Activated gamma-delta T cell (primary cell): ENCODE data around the gene PIP5KL1.
A peak's percentile ranks its signal among the peaks of the same experiment; 100 is the strongest.

Experiments used
- DNase-seq: peaks from one replicate; lab custom pipeline; 2025; lab: John Stamatoyannopoulos, UW

PIP5KL1 gene

DNA sequence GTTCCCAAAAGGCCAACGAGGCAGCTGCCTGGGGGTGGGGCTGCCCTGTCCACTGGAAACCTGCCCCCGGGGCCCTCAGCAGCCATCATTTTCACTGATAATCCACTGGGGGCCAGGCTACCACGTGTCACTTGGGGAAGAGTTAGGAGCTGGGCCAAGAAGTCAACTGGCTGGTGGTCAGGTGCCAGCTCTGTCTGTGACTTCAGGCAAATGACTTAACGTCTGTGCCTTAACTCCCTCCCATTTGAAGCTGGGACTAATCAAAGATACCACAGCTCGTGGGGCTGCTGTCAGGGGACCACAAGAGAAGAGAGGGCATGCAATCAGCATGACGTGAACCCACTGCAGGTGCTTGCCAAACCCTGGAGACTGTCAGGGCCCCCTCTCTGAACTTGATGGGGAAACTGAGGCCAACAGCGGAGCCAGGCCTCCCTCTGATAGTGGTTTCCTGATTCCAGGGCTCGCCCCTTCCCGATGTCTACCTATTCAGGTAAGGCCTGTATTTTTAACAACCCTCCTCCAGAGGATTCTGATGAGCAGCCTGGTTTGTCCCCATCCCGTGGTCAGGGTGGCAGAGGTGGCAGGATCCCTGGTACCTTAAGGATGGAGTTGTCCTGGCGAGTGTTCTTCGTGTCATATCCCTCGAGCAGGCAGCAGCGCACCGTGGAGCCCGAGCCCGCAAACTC, 19.4 kb upstream of the PIP5KL1 start:
- no peak for DNase-seq

- DNase-seq, result no peak
Observed at GRCh38 chr9:127947841-127948710, 17.5 kb upstream of the PIP5KL1 start.

GRCh38 chr9:127946728-127947127, 16.2 kb upstream of the PIP5KL1 start:
- DNase-seq, result no peak

GRCh38 chr9:127945942-127946341, 15.4 kb upstream of the PIP5KL1 start:
- no peak for DNase-seq

- DNase-seq, result no peak
Observed at GRCh38 chr9:127945338-127945737, 14.8 kb upstream of the PIP5KL1 start.

GRCh38 chr9:127944586-127945218, 14.1 kb upstream of the PIP5KL1 start:
- no peak for DNase-seq

GRCh38 chr9:127943731-127944144, 13.2 kb upstream of the PIP5KL1 start:
- DNase-seq, result peak; percentile 28

GRCh38 chr9:127943011-127943662, 12.6 kb upstream of the PIP5KL1 start:
- no peak for DNase-seq

DNA sequence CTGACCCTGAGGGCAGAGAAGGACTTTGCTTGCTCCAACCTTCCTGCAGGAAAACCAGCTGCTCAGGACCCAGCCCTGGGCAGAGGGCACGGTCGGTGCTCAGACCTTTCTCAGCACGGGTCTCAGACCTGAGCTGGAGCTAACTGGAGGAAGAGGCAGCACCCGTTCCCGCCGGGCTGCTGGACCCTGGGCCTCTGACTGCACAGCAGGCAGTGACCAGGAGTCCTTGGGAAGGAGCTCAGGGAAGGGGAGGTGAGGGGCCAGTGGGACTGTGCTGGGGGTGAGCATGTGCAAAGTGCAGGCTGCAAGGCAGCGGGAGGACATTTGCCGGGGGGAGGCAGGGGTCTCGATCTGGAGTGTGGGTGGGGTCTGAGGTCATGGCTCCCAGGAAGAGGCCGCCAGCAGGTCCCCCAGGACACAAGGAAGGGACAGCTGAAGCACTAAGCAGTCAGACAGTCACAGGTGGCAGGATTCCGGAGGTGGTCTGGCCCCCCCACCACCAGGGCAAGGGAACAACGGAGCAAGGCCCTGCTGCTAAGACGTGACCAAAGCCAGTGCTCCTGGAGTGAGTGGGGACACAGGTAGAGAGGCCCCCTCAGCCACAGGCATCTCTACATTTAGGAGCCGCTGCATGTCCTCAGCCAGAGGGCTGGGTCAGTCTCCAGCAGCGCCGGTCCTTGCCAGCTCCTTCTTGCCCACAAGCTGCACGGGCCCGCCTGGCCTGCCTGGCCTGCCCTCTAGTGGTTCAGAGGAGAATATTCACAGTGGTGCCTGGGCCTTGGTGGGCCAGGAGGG, 11.8 kb upstream of the PIP5KL1 start:
- DNase-seq, result no peak

DNA sequence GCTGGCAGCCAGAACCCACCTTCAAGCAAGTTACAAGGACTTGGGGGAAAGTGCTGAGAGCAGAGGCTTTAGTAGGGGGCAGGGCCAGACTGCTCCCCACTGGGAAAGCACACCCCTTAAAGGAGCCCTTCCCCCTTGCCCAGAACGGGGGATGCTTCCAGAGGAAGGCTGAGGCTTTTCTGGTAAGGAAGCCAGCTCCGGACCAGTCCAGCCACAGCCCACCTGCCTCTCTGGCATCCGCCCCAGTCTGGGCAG, 11.3 kb upstream of the PIP5KL1 start:
- no peak for DNase-seq

GRCh38 chr9:127941062-127941960, 10.7 kb upstream of the PIP5KL1 start:
- no peak for DNase-seq

DNA sequence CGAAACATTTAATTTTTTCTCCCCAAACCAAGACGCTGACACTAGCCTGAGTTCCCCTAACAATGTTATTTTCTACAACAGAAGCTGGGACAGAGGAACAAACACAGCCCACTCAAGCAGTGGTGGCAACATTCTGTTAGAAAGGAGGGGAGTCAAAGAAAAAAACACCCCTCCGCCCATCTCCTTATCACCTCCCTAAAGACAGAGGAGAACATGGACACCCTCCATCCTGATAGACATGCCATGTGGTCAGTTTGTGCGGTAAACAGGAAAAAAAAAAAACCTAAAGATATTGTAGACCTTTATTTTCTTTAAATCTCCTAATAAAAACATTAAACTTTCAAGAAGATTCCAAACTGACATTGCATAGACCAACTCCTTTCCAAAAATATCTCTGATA, 10.0 kb upstream of the PIP5KL1 start:
- DNase-seq, result no peak

DNA sequence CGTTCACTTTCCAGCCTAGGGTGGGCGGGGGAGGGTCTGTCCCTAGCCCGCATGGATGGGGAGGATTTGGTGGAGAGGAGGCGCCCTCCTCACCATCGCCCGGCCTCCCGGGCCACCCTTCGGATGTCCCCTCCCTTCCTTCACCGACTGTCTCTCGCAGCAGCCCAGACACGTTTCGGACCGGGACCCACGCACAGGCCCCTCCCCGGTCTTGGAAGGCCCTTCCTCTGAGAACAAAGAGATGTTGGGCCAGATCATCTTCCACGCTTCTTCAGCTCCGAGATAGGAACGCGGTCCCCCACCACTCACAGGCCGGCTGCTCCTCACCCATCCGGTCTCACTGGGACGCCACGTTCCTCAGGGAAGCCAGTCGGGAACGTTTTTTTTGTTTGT, 7.7 kb upstream of the PIP5KL1 start:
- DNase-seq, result no peak

DNA sequence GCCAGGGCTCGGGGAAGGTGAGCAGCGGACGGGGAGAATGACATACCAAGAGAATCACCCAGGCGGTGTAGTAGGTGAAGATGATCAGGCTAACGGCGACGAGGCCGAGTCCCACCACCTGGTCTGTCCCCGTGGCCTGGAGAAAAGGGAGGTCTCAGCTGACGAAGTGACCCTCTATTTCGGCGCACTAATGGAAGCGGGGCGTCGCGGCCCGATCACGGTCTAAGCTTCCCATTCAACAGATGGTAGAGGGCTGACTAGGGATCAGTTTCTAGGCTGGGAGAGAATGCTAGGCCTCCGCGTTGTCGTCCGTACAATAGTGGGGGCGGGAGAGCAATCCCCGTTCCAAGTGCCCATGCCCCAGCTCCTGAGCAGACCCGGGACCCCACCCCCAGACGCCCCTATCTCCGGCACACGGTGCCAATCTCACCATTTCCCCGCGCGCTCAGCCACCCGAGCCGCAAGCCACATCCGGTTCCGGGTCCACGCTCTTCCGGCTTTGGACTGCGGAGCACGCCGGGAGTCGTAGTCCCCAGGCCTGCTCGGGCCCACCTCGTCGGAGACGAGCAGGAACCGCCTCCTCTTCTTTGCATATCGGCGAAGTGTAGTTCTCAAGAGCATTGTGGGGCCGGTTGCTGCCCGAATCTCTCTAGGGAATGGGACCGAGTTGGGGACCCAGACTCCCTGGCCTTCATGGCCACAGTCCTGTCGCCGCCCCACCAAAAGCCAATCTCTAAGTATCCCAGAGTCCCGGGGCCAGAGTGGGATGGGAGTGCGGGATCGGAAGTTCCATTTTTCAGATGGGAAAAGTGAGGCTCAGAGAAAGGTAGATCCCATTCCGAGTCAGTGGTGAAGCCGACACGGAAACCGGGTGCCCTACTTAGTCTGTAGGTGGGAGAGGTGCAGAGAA, 7.1 kb upstream of the PIP5KL1 start, which contains the start of gene DPM2:
Gene DPM2, minus strand, starts transcription at position 467 of the 910 bp plus-strand sequence. Its CDS starts 34 bp downstream, at position 433.
- DNase-seq, result peak; percentile 67

DNA sequence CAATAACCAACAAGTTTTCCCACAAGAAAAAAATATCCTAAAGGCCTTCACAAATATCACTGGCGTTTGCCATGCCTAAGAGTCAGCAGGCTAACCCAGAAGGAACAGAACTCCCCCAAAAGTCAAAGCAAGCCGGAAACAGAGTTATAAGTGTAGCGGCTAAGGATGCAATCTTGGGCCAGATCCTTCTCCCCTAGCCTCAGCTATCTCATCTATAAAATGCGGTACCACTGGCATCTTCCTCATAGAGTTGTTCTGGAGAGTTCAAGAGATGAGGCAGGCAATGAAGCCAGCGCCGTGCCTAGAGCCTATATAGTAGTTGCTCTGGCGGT, 6.4 kb upstream of the PIP5KL1 start:
- no peak for DNase-seq

- DNase-seq, result no peak
Observed at GRCh38 chr9:127936347-127936852, 5.8 kb upstream of the PIP5KL1 start.

DNA sequence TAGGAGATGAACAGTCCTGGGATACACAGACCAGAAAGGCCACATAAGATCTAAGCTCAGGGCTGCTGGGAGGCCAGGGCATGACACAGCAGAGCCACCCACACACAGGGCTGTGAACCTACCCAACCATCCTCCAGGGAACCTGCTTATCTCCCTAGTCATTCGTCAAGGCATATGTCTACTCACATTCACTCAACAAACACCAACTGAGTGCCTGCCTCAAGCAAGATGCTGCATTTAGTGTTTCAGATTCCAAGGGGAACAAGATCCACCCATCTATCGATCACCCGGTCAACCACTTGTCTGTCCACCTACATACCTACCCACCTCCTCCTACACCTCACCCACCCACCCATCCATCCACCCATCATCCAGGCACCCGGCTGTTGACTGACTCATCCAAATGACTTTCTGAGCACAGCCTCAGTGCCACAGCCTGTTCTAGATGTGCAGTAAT, 5.2 kb upstream of the PIP5KL1 start:
- no peak for DNase-seq

DNA sequence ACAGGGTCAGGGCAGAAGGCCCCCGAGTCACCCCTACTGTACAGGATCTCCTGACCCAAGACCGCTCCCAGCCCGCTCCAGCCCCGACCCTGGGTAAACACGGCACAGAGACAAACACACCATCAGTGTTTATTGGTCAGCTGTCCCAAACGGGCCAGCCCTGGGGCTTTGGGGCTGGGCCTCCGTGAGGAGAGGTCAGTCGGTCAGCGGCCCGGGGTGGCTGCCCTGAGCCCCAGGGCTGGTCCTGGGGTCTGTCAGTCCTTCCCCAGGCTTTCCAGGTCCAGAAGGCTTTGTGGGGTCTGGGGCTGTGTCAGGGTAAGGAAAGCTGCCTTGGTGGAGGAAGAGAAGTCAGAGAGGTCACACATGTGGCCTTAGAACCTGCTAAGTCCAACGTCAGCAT, 4.4 kb upstream of the PIP5KL1 start:
- DNase-seq, result no peak

GRCh38 chr9:127934248-127934647, 3.7 kb upstream of the PIP5KL1 start:
- no peak for DNase-seq
